HEK293 (cell line): ENCODE measurements around the gene HMCN2.

ENCODE experiments used
- CTCF ChIA-PET: fragments of 350-600 bp; formaldehyde crosslinking; extraction: SDS; loops from one replicate; lab custom pipeline; 2021; ENCODE audit warnings: antibody characterized with exemption; lab: Yijun Ruan, JAX
- POLR2A ChIA-PET: fragments of 300-600 bp; formaldehyde crosslinking; extraction: SDS; loops from one replicate; lab custom pipeline; 2020; ENCODE audit warnings: antibody characterized with exemption, inconsistent platforms; lab: Yijun Ruan, JAX
- H3K27ac ChIP-seq: fragments of 200-500 bp; sonication (Bioruptor generic); 2 replicates; pipeline ENCODE4 v1.5.1; 2014; ENCODE audit warnings: low read depth, low read length, control low read depth, inconsistent platforms; ENCODE audit errors: extremely low read depth
- H3K36me3 ChIP-seq, 2 experiments: fragments of 200-500 bp in 1 of 2; sonication (Bioruptor generic) in 1 of 2; 1 replicate in 1 of 2; 2 replicates in 1 of 2; pipeline ENCODE4 v1.5.1; 2014 to 2017; ENCODE audit warnings: inconsistent platforms in 2 of 2, low read length in 2 of 2; ENCODE audit not compliant: control insufficient read depth in 2 of 2, insufficient read depth in 1 of 2
- H3K4me1 ChIP-seq: fragments of 200-500 bp; sonication (Bioruptor generic); 2 replicates; pipeline ENCODE4 v1.5.1; 2014; ENCODE audit warnings: mild to moderate bottlenecking, low read length, inconsistent platforms; ENCODE audit not compliant: control insufficient read depth, insufficient read depth
- H3K4me3 ChIP-seq: 2 replicates; pipeline ENCODE4 v1.5.1; 2011; ENCODE audit warnings: low read depth, mild to moderate bottlenecking, control low read depth, low read length, moderate library complexity
- H3K9me3 ChIP-seq: fragments of 200-500 bp; sonication (Bioruptor generic); 2 replicates; pipeline ENCODE4 v1.5.1; 2014; ENCODE audit warnings: low read depth, low read length, inconsistent platforms; ENCODE audit not compliant: control insufficient read depth, insufficient read depth
- GLIS1 ChIP-seq: fragments of 450-650 bp; formaldehyde crosslinking; IDR thresholded peaks from 2 replicates; pipeline ENCODE4 v1.5.1; 2016; ENCODE audit warnings: missing biosample characterization, missing genetic modification characterization
- GLIS2 ChIP-seq: fragments of 450-650 bp; formaldehyde crosslinking; IDR thresholded peaks from 2 replicates; pipeline ENCODE4 v1.5.1; 2016; ENCODE audit warnings: missing biosample characterization, missing genetic modification characterization
- INSM2 ChIP-seq: fragments of 450-650 bp; formaldehyde crosslinking; IDR thresholded peaks from 2 replicates; pipeline ENCODE4 v1.5.1; 2016; ENCODE audit warnings: missing biosample characterization, missing genetic modification characterization
- KLF10 ChIP-seq: fragments of 450-650 bp; IDR thresholded peaks from 2 replicates; pipeline ENCODE4 v1.5.1; 2018; ENCODE audit warnings: missing biosample characterization, mild to moderate bottlenecking, missing genetic modification characterization
- ZBTB6 ChIP-seq: fragments of 450-650 bp; formaldehyde crosslinking; IDR thresholded peaks from 2 replicates; pipeline ENCODE4 v1.5.1; 2017; ENCODE audit warnings: missing biosample characterization, missing genetic modification characterization
- ZIC2 ChIP-seq: fragments of 450-650 bp; formaldehyde crosslinking; IDR thresholded peaks from 2 replicates; pipeline ENCODE4 v1.5.1; 2016; ENCODE audit warnings: missing biosample characterization, missing genetic modification characterization
- ZNF169 ChIP-seq: fragments of 450-650 bp; formaldehyde crosslinking; IDR thresholded peaks from 2 replicates; pipeline ENCODE4 v1.5.1; 2016; ENCODE audit warnings: missing biosample characterization, missing genetic modification characterization
- ZNF416 ChIP-seq: fragments of 450-650 bp; formaldehyde crosslinking; IDR thresholded peaks from 2 replicates; pipeline ENCODE4 v1.5.1; 2016; ENCODE audit warnings: missing biosample characterization, missing genetic modification characterization
- ZNF488 ChIP-seq: fragments of 450-650 bp; formaldehyde crosslinking; IDR thresholded peaks from 2 replicates; pipeline ENCODE4 v1.5.1; 2016; ENCODE audit warnings: missing biosample characterization, missing genetic modification characterization
- ZNF514 ChIP-seq: fragments of 450-650 bp; formaldehyde crosslinking; IDR thresholded peaks from 2 replicates; pipeline ENCODE4 v1.5.1; 2016; ENCODE audit warnings: missing biosample characterization, missing genetic modification characterization
- ZNF658 ChIP-seq: fragments of 450-650 bp; formaldehyde crosslinking; IDR thresholded peaks from 2 replicates; pipeline ENCODE4; 2016; ENCODE audit warnings: missing biosample characterization, missing genetic modification characterization
- ZSCAN5A ChIP-seq: fragments of 450-650 bp; formaldehyde crosslinking; IDR thresholded peaks from 2 replicates; pipeline ENCODE4 v1.5.1; 2016; ENCODE audit warnings: missing biosample characterization, missing genetic modification characterization
- ZXDB ChIP-seq: fragments of 450-650 bp; formaldehyde crosslinking; IDR thresholded peaks from 2 replicates; pipeline ENCODE4 v1.5.1; 2016; ENCODE audit warnings: missing biosample characterization, missing genetic modification characterization

The HMCN2 gene

GRCh38 chr9:130331573-130331972 is 66.0 kb downstream of the HMCN2 start:
- POLR2A ChIA-PET: no interaction called here
- Histone ChIP-seq H3K4me1 (no peaks in the 10 kb centered on the region), H3K27ac (no peak overlapping the region), H3K4me3 (no peak overlapping the region), H3K36me3 (no peaks in the 10 kb centered on the region), H3K9me3 (no peaks in the 10 kb centered on the region)
- CTCF ChIA-PET: no interaction called here
- TF ChIP-seq GLIS2 (tag by site-specific recombination) (no peak), ZNF169 (no peak), ZXDB (tag by site-specific recombination) (no peak)

GRCh38 chr9:130332384-130332926 is 66.9 kb downstream of the HMCN2 start:
- ChIA-PET CTCF (no interaction called here), POLR2A (interaction anchor here (0.6 kb wide), 1 partner anchor 539 kb away, joined by 3 read pairs; no protein-coding TSS in a partner anchor)
- TF ChIP-seq ZBTB6 (peak; percentile 55; the same call in 1 of the 2 replicates), ZIC2 (tag by site-specific recombination) (no peak)
- H3K36me3 ChIP-seq: no peaks in the 10 kb centered on the region
- no peak overlapping the region for H3K27ac ChIP-seq
- no peaks in the 10 kb centered on the region for H3K9me3 ChIP-seq
- H3K4me3 ChIP-seq: no peak overlapping the region
- H3K4me1 ChIP-seq: no peaks in the 10 kb centered on the region

GRCh38 chr9:130333041-130333711 is 67.6 kb downstream of the HMCN2 start:
- ChIA-PET CTCF (interaction anchor here (0.7 kb wide), 1 partner anchor 8 kb away, joined by 3 read pairs; no protein-coding TSS in a partner anchor), POLR2A (no interaction called here)
- Histone ChIP-seq H3K9me3 (no peaks in the 10 kb centered on the region), H3K4me3 (no peak overlapping the region), H3K36me3 (no peaks in the 10 kb centered on the region), H3K27ac (no peak overlapping the region)
- no peak for TF ChIP-seq ZNF169
- peak; percentile 85 for TF ChIP-seq ZIC2 (tag by site-specific recombination)
- TF ChIP-seq ZNF416 (tag by site-specific recombination): no peak
- TF ChIP-seq, all 188 proteins: peak for 1
- H3K4me1 ChIP-seq: no peaks in the 10 kb centered on the region

GRCh38 chr9:130333712-130334062 is 68.1 kb downstream of the HMCN2 start:
- ChIA-PET CTCF (interaction anchor here (0.6 to 0.7 kb wide), 2 partner anchors 8 to 1208 kb away, joined by 3 read pairs; no protein-coding TSS in a partner anchor), POLR2A (interaction anchor here (0.6 kb wide), 1 partner anchor 48 kb away, joined by 3 read pairs; no protein-coding TSS in a partner anchor)
- no peak overlapping the region for H3K27ac ChIP-seq
- H3K9me3 ChIP-seq: no peaks in the 10 kb centered on the region
- H3K4me1 ChIP-seq: no peaks in the 10 kb centered on the region
- H3K4me3 ChIP-seq: no peak overlapping the region
- no peak for TF ChIP-seq ZNF658 (tag by site-specific recombination)
- no peak for TF ChIP-seq INSM2
- no peak for TF ChIP-seq GLIS1
- TF ChIP-seq KLF10: no peak
- TF ChIP-seq ZNF488: no peak
- TF ChIP-seq ZNF514 (tag by site-specific recombination): no peak
- no peak for TF ChIP-seq ZSCAN5A (tag by site-specific recombination)
- no peaks in the 10 kb centered on the region for H3K36me3 ChIP-seq
